SU-DHL-6 (cell line): ENCODE results near the gene BMP7.

Source experiments
- CTCF ChIP-seq: fragments of 200-600 bp; sonication (generic); IDR thresholded peaks from one replicate; pipeline ENCODE4 v1.5.1; 2017; ENCODE audit warnings: antibody characterized with exemption, mild to moderate bottlenecking, low read length, moderate library complexity; ENCODE audit not compliant: insufficient read depth, poor library complexity, severe bottlenecking
- EZH2phosphoT487 ChIP-seq: fragments of 200-600 bp; sonication (generic), shearing (Covaris generic); conservative IDR thresholded peaks from 2 replicates; pipeline ENCODE4 v1.6.1; 2018; ENCODE audit warnings: mild to moderate bottlenecking, antibody characterized with exemption, low read length, moderate library complexity, mixed read lengths

GRCh38 chr20:57256205-57256604 is 10.2 kb downstream of the BMP7 start:
- TF ChIP-seq CTCF, result no peak
- TF ChIP-seq EZH2phosphoT487, result no peak
